Mammary epithelial cell (primary cell): ENCODE data around the gene EFNA2.

ENCODE experiments used
- CTCF ChIP-seq, 2 donors: IDR thresholded peaks in 1 of 2; conservative IDR thresholded peaks in 1 of 2; 2 replicates each; pipeline ENCODE4 v1.5.1; 2011 to 2012; ENCODE audit warnings: inconsistent platforms in 2 of 2, low read length in 2 of 2, mild to moderate bottlenecking in 2 of 2, control low read depth in 1 of 2, low read depth in 1 of 2; ENCODE audit not compliant: insufficient read depth in 1 of 2; ENCODE audit errors: extremely low read depth in 1 of 2
- EZH2 ChIP-seq: IDR thresholded peaks from 2 replicates; pipeline ENCODE4 v1.6.1; 2012; ENCODE audit warnings: low read length, inconsistent platforms, borderline replicate concordance

- TF ChIP-seq CTCF (conservative IDR thresholded peaks at IDR 0.05 in 1 of 2, IDR thresholded peaks at IDR 0.05 in 1 of 2; ENCODE audit: extremely low read depth in 1 of 2, insufficient read depth in 1 of 2, low read depth in 1 of 2, low read length in 2 of 2) = peak in 1 of 2 donors; percentile 5
- no peak for TF ChIP-seq EZH2
Measured at GRCh38 chr19:1266129-1266915, 19.4 kb upstream of the EFNA2 start.
